Uterus (tissue), 2 donors: Measurements from ENCODE around the gene NTNG1.

ENCODE experiments used
- POLR2A ChIP-seq, 2 donors: fragments of 450-650 bp; IDR thresholded peaks; one replicate each; pipeline ENCODE4 v1.6.1; 2016; ENCODE audit warnings: antibody characterized with exemption in 2 of 2, mild to moderate bottlenecking in 1 of 2, moderate library complexity in 1 of 2
- TF ChIP-seq, protein P1 (sequence below), 4 experiments: fragments of 200-600 bp in 2 of 4; fragments of 450-650 bp in 2 of 4; sonication (generic) in 2 of 4; IDR thresholded peaks; one replicate each; pipeline ENCODE4 v1.5.1; 2016 to 2019; ENCODE audit warnings: antibody characterized with exemption in 4 of 4, mild to moderate bottlenecking in 2 of 4, moderate library complexity in 1 of 4

DNA sequence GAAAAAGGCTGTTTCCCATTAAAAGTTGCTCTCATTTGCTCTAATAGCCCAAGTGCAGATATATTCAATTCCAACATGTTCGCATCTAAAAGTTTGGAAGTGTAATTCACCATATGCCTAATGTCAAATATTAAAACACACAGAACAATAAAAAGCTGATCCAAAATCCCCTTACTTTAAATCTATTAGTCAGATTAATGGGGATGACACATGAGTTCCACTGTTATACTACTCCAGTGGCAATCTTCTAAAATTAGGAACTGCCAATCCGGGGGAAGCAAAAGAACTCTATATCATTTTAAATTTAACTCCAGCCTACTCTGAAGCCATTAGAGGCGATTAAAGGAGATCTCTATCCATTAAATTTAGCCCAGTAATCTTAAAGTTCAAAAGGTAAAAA lies 317.1 kb downstream of the NTNG1 start:
- TF ChIP-seq, protein P1, sequence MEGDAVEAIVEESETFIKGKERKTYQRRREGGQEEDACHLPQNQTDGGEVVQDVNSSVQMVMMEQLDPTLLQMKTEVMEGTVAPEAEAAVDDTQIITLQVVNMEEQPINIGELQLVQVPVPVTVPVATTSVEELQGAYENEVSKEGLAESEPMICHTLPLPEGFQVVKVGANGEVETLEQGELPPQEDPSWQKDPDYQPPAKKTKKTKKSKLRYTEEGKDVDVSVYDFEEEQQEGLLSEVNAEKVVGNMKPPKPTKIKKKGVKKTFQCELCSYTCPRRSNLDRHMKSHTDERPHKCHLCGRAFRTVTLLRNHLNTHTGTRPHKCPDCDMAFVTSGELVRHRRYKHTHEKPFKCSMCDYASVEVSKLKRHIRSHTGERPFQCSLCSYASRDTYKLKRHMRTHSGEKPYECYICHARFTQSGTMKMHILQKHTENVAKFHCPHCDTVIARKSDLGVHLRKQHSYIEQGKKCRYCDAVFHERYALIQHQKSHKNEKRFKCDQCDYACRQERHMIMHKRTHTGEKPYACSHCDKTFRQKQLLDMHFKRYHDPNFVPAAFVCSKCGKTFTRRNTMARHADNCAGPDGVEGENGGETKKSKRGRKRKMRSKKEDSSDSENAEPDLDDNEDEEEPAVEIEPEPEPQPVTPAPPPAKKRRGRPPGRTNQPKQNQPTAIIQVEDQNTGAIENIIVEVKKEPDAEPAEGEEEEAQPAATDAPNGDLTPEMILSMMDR (IDR thresholded peaks at IDR 0.05): no peak
- TF ChIP-seq POLR2A (IDR thresholded peaks at IDR 0.05): no peak
